DOHH2 (cell line): ENCODE results near the gene ABCA3.

Source experiments
- EZH2phosphoT487 ChIP-seq: fragments of 200-600 bp; sonication (generic); IDR thresholded peaks from 2 replicates; pipeline ENCODE4 v1.6.1; 2017; ENCODE audit warnings: borderline replicate concordance, mild to moderate bottlenecking, antibody characterized with exemption, low read length, moderate library complexity, mixed read lengths
- TF ChIP-seq, protein P1 (sequence below): fragments of 200-600 bp; sonication (generic); IDR thresholded peaks from one replicate; pipeline ENCODE4 v1.5.1; 2014; ENCODE audit warnings: antibody characterized with exemption, mild to moderate bottlenecking, low read depth, low read length; ENCODE audit not compliant: poor library complexity, severe bottlenecking

DNA sequence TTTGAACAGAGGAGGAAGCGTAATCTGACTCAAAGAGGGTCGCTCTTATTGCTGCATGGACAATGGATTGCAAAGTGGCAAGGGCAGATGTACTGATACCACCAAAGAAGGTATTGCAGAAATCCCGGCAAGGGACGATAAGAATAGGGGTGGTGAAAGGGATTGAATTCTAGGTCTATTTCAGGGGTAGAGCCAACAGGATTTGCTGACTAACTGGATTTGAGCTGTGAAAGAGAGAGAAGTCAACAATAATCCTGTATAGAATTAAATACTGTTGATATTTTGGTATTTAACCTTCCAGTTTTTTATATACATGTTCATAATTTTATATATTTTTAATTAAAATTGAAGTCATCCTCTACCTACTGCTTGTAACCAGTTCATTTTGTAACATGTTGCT, 19.4 kb upstream of the ABCA3 start:
- TF ChIP-seq, protein P1, sequence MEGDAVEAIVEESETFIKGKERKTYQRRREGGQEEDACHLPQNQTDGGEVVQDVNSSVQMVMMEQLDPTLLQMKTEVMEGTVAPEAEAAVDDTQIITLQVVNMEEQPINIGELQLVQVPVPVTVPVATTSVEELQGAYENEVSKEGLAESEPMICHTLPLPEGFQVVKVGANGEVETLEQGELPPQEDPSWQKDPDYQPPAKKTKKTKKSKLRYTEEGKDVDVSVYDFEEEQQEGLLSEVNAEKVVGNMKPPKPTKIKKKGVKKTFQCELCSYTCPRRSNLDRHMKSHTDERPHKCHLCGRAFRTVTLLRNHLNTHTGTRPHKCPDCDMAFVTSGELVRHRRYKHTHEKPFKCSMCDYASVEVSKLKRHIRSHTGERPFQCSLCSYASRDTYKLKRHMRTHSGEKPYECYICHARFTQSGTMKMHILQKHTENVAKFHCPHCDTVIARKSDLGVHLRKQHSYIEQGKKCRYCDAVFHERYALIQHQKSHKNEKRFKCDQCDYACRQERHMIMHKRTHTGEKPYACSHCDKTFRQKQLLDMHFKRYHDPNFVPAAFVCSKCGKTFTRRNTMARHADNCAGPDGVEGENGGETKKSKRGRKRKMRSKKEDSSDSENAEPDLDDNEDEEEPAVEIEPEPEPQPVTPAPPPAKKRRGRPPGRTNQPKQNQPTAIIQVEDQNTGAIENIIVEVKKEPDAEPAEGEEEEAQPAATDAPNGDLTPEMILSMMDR: no peak
- TF ChIP-seq EZH2phosphoT487: no peak
